Transverse colon (tissue), 4 donors: ENCODE measurements around the gene C22orf31. TPM values are rescaled to one million over a fixed set of nuclear protein-coding genes. Genes with fewer than 3 reads are reported as not detected.

Source experiments
- DNase-seq: peaks from one replicate; pipeline ENCODE4 v3.0.0-alpha.2; 2019
- H3K27ac ChIP-seq, 4 donors: fragments of 200-600 bp; sonication (generic); 2 replicates each; pipeline ENCODE4 v1.5.1; 2016 to 2018; ENCODE audit warnings: inconsistent platforms in 4 of 4
- H3K27me3 ChIP-seq: fragments of 200-600 bp; sonication (generic); 2 replicates; pipeline ENCODE4 v1.5.1; 2017; ENCODE audit warnings: inconsistent platforms
- H3K36me3 ChIP-seq, 4 donors: fragments of 200-600 bp; sonication (generic); 2 replicates each; pipeline ENCODE4 v1.5.1; 2017 to 2019; ENCODE audit warnings: inconsistent platforms in 4 of 4
- H3K4me1 ChIP-seq, 4 donors: fragments of 200-600 bp; sonication (generic); 2 replicates each; pipeline ENCODE4 v1.5.1; 2017 to 2020; ENCODE audit warnings: inconsistent platforms in 4 of 4
- H3K4me3 ChIP-seq, 4 donors: fragments of 200-600 bp; sonication (generic); 1 replicate in 1 of 4; 2 replicates in 3 of 4; pipeline versions ENCODE4 v1.5.1 to v1.6.1; 2017 to 2019; ENCODE audit warnings: inconsistent platforms in 4 of 4
- H3K9me3 ChIP-seq, 2 donors: fragments of 200-600 bp; sonication (generic); 2 replicates each; pipeline ENCODE4 v1.5.1; 2017 to 2019; ENCODE audit warnings: inconsistent platforms in 2 of 2
- CTCF ChIP-seq, 5 experiments: fragments of 200-600 bp in 3 of 5; fragments of 450-650 bp in 2 of 5; sonication (generic) in 3 of 5; IDR thresholded peaks; 1 replicate in 2 of 5; 2 replicates in 3 of 5; pipeline ENCODE4 v1.5.1; 2016 to 2017; ENCODE audit warnings: antibody characterized with exemption in 5 of 5, inconsistent platforms in 3 of 5, mild to moderate bottlenecking in 2 of 5, moderate library complexity in 1 of 5
- EP300 ChIP-seq: sonication (generic); formaldehyde crosslinking; IDR thresholded peaks from one replicate; pipeline ENCODE4 v1.6.1; 2017; ENCODE audit warnings: antibody characterized with exemption, low read depth
- POLR2A ChIP-seq: fragments of 450-650 bp; IDR thresholded peaks from one replicate; pipeline ENCODE4 v1.6.1; 2016; ENCODE audit warnings: antibody characterized with exemption, mild to moderate bottlenecking, moderate library complexity
- POLR2AphosphoS5 ChIP-seq, 3 donors: sonication (generic); formaldehyde crosslinking; IDR thresholded peaks; one replicate each; pipeline ENCODE4 v1.6.1; 2016; ENCODE audit warnings: antibody characterized with exemption in 3 of 3
- WGBS, 2 donors: methylation state at CpG; one replicate each; pipeline ENCODE4 v1.1.5; 2018; ENCODE audit warnings: low coverage in 1 of 2; 5-methylcytosine and 5-hydroxymethylcytosine counted together
- in situ Hi-C, 4 donors: fragments of 200-750 bp; cut with MboI; loops; one replicate each; pipeline versions ENCODE4 v1.15.0 to v1.15.1; 2017; ENCODE audit warnings: low sequenced_read_pairs in 3 of 4, low pct_ligation_motif_present in 1 of 4, low pct_unique_long_range_greater_than_20kb in 1 of 4
- intact Hi-C: fragments of 100-400 bp; cut with DNase I; formaldehyde crosslinking; loops from one replicate; pipeline ENCODE4 v1.15.1; 2023; ENCODE audit warnings: low total_unique reads
- total RNA-seq, 4 donors: library from RNA; depleted of rRNA; stranded (reverse); fragments of >200 nt; gene quantifications; one replicate each; pipeline ENCODE4 v1.1.0, GENCODE V29; 2016

The C22orf31 gene
- total RNA-seq, 4 donors from 2014 or later = not detected

GRCh38 chr22:29014293-29014692, 47.3 kb downstream of the C22orf31 start:
- DNase-seq = no peak
- Histone ChIP-seq H3K4me3 (no peak overlapping the region), H3K27me3 (no peaks in the 10 kb centered on the region), H3K27ac (no peak overlapping the region), H3K9me3 (no peaks in the 10 kb centered on the region), H3K36me3 (no peaks in the 10 kb centered on the region), H3K4me1 (peaks cover 0 to 26% (median 22%) of the 10 kb centered on the region in 4 donors)
- intact Hi-C loops = no loop called here
- 87% methylated on average over 4 of the region's 4 CpGs; no CpG with 5 or more reads in 1 of the 2 donors for WGBS, 2 donors
- in situ Hi-C loops = no loop called here
- TF ChIP-seq POLR2A (no peak), CTCF (IDR thresholded peaks at IDR 0.05) (no peak), POLR2AphosphoS5 (IDR thresholded peaks at IDR 0.05) (no peak), EP300 (no peak)

DNA sequence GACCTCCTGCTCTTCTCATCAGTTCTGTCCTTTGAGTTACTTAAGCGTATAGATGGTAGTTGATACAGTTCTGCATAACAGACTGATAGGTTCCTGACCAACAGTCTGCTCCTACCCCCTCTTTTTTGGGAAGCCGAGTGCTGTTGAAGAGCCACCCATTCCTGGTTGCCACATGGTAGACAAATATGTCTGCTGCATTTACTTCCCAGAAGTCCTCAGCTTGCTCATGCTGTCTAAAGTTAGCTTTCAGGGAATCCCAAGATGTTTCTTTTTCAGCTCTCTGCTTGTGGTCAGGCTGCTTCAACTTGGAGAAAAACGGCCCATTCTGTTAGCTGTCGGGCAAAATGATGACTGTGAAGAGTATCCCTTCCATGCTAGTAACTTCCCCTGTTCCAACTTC, 48.7 kb downstream of the C22orf31 start:
- intact Hi-C loops = no loop called here
- no peak overlapping the region for H3K4me3 ChIP-seq

DNA sequence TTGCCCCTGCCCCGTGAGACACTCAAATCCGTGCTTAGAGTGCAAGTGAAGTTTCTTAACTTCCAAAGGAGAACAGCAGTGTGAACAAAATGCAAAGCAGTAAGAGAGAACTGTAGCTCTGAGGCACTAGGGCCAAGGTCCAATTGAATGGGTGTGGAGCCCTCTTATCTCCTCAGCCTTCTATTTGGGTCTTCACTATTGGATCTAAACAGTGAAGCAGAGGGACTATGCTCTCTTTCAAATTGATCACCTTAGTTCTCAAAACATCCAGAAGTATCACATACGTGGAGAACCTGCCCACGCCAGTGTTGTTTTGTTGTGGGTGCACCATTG, 49.6 kb downstream of the C22orf31 start:
- no peaks in the 10 kb centered on the region for H3K36me3 ChIP-seq
- TF ChIP-seq CTCF (IDR thresholded peaks at IDR 0.05) = no peak
- TF ChIP-seq POLR2AphosphoS5 (IDR thresholded peaks at IDR 0.05) = peak in 1 of 3 donors; percentile 7
- DNase-seq = peak; percentile 32
- no peak overlapping the region for H3K4me3 ChIP-seq
- H3K27ac ChIP-seq = peak overlapping the region; percentile 41 to 77 (median 65)
- H3K4me1 ChIP-seq = peaks cover 0 to 26% (median 22%) of the 10 kb centered on the region in 4 donors
- in situ Hi-C loops = no loop called here
- intact Hi-C loops = no loop called here
- 49 to 79% methylated on average over 2 to 4 of the region's 4 CpGs for WGBS, 2 donors
- no peaks in the 10 kb centered on the region for H3K27me3 ChIP-seq
- H3K9me3 ChIP-seq = no peaks in the 10 kb centered on the region

More for the DNA sequence above, 48.7 kb downstream of the C22orf31 start:
- Histone ChIP-seq H3K27me3 (no peaks in the 10 kb centered on the region), H3K9me3 (no peaks in the 10 kb centered on the region), H3K36me3 (no peaks in the 10 kb centered on the region), H3K4me1 (peaks cover 0 to 26% (median 22%) of the 10 kb centered on the region in 4 donors), H3K27ac (no peak overlapping the region)
- no peak for TF ChIP-seq POLR2AphosphoS5 (IDR thresholded peaks at IDR 0.05)
- no peak for TF ChIP-seq CTCF (IDR thresholded peaks at IDR 0.05)
- no peak for TF ChIP-seq POLR2A
- no peak for TF ChIP-seq EP300
- in situ Hi-C loops = no loop called here
- WGBS, 2 donors = 79 to 99% methylated on average over 2 to 4 of the region's 4 CpGs
- no peak for DNase-seq

DNA sequence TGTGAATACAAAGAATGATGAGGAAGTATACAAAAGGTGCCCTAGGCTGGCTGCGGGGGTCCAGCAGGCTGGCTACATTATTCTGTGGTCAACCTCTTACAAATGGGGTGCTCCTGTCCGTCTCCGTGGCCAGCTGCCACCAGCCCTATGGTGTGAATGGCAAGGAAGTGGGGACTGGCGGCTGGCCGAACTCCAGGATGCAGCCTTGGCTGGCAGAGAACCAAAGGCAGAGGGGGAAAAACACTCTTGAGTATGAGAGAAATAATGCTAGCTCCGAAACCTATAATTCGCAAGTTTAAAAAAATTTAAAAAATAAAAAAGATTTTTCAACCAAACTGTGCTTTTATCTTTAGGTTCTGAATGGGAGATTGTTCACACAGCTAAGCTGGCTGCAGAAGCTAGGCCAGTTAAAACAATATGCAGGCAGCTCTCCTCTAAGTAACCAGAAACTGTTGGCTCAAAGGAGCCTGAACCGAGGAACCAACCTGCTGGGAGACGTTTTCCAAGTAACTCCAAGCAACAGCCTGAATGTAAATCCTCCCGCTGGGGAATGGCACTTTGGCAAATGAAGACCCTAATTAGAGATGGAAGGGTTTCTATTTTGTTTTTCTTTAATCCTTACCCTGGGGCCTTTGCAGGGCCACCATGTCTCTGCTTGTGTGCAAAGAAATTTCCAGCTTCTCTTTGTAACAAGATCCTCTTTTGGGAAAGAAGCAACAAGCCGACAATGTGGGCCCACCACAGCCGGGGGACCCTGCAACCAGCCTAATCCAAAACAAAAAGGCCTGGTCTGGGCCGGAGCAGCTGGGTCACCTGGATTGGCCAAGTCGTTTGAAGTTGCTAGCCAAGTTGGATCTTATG, 50.2 kb downstream of the C22orf31 start:
- Histone ChIP-seq H3K4me1 (peaks cover 0 to 24% (median 19%) of the 10 kb centered on the region in 4 donors), H3K36me3 (no peaks in the 10 kb centered on the region), H3K9me3 (no peaks in the 10 kb centered on the region), H3K4me3 (no peak overlapping the region), H3K27me3 (no peaks in the 10 kb centered on the region), H3K27ac (peak overlapping the region; percentile 41 to 77 (median 65))
- no peak for TF ChIP-seq POLR2AphosphoS5 (IDR thresholded peaks at IDR 0.05)
- in situ Hi-C loops = no loop called here
- intact Hi-C loops = no loop called here
- WGBS, 2 donors = 52% methylated on average over 4 to 14 of the region's 14 CpGs
- DNase-seq = peak; percentile 57
